GM21737 (cell line): ENCODE data around the gene TAS2R19.

Experiments
- ATAC-seq: cut with Tn5 transposase; IDR thresholded peaks from one replicate; pipeline ENCODE4 v1.9.1; 2021; ENCODE audit warnings: mild to moderate bottlenecking, moderate library complexity; ENCODE audit not compliant: unreplicated experiment

The TAS2R19 gene

GRCh38 chr12:10994307-10994706 is 28.1 kb downstream of the TAS2R19 start:
- no peak for ATAC-seq

GRCh38 chr12:10989107-10989506 is 33.3 kb downstream of the TAS2R19 start:
- ATAC-seq = no peak

- ATAC-seq = no peak
Measured at GRCh38 chr12:10986812-10987211, 35.6 kb downstream of the TAS2R19 start, which contains the start of gene TAS2R50. TSS of gene TAS2R50 (minus strand) at chr12:10986912. CDS start at chr12:10986860, 52 bp downstream.

GRCh38 chr12:10982244-10982643 is 40.2 kb downstream of the TAS2R19 start:
- no peak for ATAC-seq

GRCh38 chr12:10974965-10975364 is 47.5 kb downstream of the TAS2R19 start:
- ATAC-seq = no peak
